Measurements from ENCODE around the gene GRID2.

The GRID2 gene

DNA sequence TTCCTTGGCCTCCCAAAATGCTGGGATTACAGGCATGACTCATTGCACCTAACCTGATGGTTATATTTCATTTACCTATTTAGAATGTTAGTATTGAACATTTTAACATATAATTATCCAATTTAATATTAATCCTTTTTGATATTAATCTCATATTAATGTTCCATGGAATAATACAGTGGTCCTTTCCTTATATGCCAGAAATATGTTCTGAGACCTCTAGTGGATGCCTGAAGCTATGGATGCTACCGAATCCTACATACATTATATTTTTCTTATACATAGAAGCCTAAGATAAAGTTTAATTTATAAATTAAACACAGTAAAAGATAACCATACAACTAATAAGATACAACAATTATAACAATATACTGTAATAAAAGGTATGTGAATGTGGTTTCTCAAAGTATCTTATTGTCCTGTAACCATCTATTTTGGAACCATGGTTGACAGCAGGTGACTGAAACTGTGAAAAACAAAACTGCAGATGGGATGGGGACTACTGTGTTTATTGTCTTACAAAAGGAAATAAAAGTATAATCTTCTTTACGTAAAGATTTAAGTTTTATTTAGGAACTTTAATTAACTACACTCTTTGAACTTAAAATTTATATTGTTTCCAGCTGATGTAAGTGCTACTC is 431.4 kb downstream of the GRID2 start:
- no peak for DNase-seq (ENCODE audit: low spot score)

DNA sequence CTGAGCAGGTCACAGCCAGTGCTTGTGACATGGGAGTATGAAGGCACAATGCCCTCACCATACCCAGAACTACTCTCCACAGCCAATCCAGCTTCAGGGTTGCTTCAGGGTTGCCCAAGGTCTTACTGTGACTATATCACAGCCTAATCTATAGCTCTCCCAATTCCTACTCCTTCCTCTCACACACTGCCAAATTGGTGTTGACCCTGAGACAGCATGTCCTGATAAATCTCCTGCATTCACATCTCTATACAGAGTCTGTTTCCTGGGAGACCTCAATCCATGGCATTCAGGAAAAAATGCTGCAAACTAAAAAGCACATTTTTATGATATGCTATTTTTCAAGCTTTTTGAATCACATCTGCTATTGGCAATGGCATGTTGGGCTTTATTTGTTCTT is 456.7 kb downstream of the GRID2 start:
- DNase-seq (ENCODE audit: low spot score), result no peak

DNA sequence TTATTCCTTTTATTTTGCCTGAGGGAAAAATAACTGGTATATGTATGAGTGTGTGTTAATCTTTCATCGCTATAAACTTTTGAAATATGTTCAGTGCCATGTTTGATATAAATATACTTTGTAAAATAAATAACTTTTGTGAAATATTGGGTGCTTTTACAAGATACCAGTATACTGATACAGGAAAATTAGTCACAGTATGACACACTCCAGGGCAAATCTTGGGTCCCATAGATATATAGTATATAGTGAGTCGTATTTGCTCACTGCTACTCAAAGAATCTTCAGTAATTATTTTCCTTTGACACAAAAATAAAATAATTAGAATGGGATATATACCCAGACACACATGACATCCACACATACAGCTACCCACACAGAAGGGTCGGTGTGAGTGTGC is 472.3 kb downstream of the GRID2 start:
- DNase-seq (ENCODE audit: low spot score), result no peak

DNA sequence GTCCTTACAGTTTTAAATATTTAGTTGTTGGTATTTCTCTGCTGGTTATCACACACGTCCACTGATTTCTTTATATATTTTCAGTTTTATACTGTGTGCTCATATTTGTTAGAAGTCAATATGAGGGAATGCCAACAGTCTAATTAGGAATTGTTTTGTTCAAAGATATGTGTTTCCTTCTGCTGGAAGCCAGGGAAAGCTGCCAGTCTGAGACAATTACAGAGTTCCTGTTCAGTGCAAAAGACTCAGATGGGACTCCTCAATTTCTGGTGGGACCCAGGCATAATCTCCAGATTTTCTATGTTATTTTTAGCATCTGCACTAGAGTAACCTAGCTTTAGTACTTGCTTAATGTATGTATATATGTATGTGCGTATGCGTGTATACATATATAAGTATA is 486.0 kb downstream of the GRID2 start:
- DNase-seq (ENCODE audit: low spot score), result no peak

DNA sequence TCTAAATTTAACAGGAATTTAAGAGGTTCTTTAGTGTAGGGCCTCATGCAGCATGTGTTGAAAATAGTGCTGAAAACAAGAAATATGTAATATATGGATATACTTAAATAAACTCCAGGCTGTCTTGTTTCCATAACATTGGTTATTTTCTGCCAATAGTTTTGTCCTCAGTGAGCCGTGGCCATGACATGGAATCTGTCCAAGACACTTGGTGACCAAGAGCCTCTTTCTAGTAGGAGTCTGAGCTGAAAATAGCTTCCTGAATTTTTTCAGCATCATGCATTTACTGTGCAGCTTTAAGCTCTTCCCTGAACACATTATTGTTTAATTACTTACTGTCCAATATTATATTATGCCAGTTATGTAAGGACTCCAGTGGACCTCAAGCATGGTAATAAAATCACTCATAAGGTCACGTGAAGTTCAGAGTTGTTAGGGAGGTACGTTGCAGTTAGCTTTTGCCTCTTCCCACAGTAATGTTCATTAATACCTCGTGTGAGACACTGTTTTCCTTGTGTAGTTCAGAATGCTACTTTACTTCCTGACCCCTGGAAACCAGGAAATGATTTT is 488.2 kb downstream of the GRID2 start:
- no peak for DNase-seq (ENCODE audit: low spot score)

DNA sequence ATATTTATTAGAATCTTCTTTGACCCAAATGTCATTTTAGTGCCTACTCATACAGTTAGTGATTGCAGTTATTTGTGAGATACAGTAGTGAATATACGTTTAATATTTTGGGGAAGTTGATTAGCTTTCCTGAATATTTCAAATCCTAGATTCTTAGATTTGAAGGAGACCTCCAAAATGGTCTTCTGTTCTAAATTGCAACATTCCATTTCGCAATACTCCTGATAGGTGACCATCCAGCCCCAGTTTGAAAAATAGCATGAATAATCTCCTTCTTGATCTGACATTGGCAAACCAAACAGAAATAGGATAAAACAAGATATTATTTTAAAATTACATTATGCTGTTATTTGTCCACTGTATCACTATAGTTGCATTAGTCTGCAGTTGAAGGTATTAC is 505.6 kb downstream of the GRID2 start:
- DNase-seq (ENCODE audit: low spot score), result no peak

DNA sequence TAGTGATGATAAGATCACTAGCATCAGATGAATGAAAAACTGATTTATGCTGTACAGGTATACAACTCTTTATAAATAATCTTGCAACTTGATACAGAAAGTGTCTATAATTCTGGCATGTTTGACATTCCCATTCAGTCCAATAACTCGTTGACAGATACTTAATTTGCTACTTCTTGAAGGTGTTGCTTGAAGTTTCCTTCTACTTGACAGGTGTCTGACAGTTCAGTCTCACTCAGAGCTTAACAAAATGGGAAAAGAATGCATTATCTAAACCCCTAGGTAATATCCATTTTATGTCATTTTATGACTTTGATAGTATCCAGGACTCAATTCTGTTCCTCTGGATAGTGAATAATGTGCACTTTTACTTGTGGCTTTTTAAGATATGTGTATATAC is 508.9 kb downstream of the GRID2 start:
- no peak for DNase-seq (ENCODE audit: low spot score)

DNA sequence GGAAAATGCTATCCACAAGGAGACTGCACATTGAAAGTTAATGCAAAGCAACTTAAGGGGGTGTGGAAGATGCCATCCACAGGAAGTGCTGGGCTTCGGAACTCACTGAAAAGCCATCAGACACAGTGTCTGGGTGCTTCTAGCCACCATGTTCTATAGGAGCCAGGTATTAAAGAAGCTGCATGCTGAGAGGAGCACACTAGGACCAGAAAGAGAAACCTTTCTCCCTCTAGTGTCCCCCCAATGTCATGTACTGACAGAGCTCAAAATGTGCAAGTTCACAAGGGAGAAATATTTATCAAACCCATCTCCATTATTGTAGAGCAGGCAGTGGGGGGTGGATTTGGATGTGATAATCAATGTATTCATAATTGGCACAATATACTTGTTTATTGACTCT is 510.9 kb downstream of the GRID2 start:
- no peak for DNase-seq (ENCODE audit: low spot score)

DNA sequence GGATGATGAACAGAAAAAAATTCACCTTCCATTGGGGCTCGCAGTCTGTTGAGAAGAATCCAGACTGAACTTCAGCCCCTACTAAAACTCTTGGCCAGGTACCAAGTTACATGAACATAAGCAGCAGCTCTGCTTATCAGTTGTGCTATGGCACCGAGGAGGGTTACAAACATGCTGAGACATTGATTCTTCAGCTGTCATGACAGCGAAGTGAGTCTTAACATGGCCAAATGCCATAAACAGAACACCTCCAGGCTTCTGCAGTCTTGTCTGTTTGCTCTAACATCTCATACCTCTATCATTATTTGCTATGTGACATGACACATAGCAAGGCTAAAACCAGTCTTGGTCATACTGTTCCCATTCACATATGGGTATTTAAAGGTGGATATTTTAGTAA is 521.5 kb downstream of the GRID2 start:
- DNase-seq (ENCODE audit: low spot score), result no peak

DNA sequence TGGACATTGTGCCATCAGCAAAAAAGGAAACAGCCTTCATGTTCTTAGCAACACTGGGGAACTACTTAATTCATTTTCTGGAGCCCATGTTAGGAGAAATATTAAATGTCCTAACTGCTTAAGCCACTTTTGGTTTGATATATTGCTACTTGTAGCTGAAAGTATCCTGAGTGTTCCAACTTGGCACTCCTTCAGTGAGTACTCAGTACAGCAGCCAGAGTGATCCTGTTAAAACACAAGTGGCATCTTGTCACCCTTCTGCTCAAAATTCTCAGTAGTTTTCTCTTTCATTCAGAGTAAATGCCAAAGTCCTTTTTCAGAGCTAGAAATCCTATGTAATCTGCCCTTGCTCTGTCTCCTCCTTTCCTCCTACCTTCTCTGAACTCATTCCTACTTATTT is 522.0 kb downstream of the GRID2 start:
- DNase-seq (ENCODE audit: low spot score), result no peak

DNA sequence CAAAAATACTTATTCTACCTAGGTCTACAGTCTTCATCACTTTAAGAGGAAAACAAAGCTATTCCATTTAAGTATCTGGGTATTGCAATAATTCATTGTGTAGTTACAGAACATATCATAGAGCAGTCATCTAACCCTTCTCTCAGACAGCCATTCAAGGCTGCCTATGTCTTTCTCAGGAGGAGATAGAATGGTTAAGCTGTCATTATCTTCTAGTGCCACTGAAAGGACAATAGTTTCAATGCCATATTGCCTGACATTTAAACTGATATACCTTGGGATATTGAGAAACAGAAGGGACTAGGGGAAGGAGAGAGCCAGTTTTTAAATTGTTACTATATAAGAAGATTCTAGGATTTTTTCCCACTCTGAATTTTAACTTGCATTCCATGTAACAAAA is 527.0 kb downstream of the GRID2 start:
- DNase-seq (ENCODE audit: low spot score), result no peak

DNA sequence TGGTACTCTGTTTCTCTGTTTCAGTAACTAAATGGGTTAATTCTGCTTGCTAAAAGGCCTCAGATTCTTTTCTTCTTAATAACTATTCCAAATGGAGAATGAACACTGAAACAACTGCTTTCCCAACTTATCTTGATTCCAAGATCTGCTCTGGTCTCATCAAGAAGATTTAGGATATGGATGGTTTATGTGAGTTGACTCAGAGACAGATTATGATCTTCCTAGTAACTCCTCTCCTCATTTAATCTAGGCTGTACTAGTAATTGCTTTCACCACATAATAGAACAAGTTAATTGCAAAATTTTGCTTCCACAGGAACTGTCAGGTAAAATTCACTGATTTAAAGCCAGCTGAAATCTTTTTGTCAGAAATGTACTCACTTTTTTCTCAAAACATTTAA is 537.1 kb downstream of the GRID2 start:
- no peak for DNase-seq (ENCODE audit: low spot score)

DNA sequence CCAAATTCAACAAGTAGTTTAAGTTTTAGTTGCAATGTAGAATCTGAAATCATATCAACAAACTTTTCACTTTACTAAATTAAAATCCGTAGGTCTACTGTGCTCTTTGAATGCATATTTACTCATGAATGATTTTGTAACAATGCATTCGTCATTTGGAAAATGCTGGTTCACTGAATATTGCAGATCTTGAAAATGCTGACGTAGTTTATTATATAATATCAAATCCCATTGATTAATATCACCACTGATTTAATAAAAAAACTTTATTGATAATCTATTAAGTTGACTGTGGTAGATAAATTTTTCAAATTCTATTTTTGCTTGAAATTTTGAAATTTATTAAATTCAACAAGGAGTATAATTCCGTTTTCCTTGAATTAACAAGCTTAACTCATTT is 540.0 kb downstream of the GRID2 start:
- no peak for DNase-seq (ENCODE audit: low spot score)

DNA sequence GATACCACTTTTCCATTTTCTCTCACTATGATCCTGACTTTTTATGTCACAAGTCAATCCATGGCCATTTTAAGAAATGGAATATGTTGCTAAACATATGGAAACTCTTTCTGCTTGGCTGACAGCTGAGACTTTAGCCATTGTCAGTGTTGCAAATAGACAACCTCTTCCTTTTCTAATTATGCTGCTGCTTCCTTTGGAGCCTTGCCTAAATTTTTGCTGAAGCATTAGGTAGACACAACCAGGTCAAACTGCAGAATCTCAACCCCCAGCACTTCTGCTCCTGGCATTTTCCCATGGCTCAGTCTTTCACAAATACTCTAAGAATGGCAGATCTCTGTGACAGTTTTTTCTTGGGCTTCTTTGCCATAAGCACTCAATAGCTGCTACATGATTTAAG is 543.3 kb downstream of the GRID2 start:
- DNase-seq (ENCODE audit: low spot score), result no peak

DNA sequence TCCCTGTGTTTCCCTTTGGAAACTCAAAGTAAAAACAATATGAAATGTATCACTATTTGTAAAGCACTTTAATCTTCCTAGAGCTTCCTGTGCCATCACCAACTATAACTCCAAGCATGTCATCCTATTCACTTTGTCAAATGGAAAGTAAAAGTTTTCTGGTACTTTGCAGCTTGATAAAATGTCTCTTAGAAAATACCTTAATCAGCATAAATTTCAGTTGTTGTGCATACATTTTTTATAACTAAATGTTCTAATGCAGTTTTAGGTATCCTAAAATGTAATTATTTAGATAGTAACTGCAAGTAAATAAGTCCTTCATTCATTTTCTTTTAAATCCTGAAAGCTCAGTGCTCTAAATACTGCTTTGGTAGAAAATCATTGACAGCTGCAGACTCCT is 558.7 kb downstream of the GRID2 start:
- no peak for DNase-seq (ENCODE audit: low spot score)

DNA sequence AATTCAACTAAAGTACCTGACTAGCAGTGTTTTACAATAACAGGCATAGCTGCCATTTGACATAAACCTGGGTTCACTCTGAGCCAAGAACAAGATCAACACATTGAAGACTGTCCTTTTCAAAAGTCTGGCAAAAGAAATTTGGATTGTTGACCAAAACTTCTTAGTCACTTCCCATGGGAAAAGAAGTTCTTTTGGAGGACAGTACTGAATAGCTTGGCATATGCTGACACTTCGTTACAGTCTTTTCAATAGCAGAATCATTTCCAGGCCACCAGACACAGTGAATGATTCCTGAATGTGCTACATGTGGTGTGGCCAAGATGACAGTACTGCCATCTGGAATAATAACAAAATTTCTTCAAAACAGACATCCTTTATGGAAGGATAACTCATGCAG is 560.3 kb downstream of the GRID2 start:
- DNase-seq (ENCODE audit: low spot score), result no peak

DNA sequence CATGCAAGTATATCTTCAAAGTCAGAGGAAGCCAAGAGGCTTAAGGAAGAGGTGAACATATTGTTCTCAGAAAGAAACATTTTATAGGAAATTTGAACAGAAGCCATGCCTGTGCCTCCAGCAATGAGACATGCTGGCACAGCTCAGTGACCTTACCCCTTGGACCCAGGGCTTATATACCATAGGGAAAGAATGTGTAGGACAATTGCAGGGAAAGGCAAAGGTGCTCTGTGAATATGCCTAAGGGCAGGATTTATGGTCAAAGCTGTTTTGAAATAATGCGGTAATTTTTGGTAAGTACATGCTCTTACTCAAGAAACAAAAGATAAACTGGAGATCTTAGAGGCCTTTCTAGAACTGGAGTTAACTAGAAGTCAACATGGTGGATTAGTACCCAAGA is 568.8 kb downstream of the GRID2 start:
- no peak for DNase-seq (ENCODE audit: low spot score)

DNA sequence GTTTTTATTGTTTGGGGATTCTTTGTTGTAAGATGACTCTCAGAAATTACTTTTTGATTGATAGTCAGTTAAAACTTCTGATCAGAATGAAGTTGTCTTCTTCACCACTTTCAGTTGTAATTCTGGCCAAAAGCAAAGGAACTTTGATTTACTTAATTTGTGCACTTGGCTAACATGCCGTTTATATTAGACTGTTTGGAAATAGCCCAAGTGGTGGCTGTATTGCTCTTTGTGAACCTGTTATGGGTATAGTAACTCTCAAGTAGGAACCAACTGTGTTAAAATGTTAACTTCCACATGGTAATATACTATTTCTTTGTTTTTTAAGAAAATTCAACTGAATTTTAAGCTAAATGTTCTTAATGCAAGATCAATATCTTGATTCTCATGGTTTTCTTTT is 581.9 kb downstream of the GRID2 start:
- DNase-seq (ENCODE audit: low spot score), result no peak

DNA sequence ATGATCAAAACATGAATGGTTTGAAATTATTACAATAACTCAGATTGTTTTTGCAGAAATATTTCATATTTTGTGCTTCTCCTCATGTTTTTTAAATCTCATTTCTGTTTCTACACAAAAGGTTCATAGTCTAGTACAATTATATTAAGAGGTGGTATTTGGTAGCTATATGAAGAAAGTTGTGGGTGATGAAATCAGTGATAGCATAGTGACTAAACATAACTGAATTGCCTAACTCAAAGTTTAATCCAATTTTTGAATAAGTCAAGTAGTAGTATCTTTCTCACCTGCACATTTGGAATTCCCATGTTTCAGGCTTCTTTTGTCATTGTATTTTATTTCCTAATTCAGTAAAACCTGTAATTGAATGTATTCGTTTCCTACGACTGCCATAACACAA is 648.7 kb downstream of the GRID2 start:
- no peak for DNase-seq (ENCODE audit: low spot score)

DNA sequence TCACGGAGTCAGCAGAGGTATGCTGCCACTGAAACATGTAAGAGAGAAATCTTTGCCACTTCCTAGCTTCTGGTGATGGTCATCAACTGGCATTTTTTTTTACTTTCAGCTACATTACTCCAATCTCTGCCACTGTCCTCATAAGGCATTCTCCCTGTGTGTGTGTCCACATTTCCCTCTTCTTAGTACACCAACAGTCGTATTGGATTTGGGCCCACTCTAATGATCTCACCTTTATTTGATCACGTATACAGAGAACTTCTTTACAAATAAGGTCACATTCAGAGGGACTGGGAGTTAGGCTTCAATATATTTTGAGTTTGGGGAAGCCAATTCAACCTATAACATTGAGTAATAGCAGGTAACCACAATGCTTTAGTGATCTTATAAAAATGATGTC is 649.1 kb downstream of the GRID2 start:
- DNase-seq (ENCODE audit: low spot score), result no peak

DNA sequence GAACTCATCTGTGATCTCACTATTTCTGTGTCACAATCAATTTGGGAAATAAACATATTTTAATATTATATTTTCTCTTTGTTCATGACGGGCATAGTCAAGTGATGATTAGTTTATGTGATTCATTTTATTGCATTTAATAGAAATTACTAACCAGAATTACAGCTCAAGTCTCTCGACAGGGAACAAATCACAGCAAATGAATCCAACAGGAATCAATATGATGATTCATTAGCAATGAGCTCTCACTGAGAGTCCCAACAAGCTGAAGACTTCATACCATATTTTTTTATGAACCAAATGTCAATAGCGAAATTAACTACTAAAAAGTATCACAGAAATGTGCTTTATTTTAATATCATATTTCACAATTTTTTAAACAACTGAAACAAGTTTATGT is 649.7 kb downstream of the GRID2 start:
- no peak for DNase-seq (ENCODE audit: low spot score)

DNA sequence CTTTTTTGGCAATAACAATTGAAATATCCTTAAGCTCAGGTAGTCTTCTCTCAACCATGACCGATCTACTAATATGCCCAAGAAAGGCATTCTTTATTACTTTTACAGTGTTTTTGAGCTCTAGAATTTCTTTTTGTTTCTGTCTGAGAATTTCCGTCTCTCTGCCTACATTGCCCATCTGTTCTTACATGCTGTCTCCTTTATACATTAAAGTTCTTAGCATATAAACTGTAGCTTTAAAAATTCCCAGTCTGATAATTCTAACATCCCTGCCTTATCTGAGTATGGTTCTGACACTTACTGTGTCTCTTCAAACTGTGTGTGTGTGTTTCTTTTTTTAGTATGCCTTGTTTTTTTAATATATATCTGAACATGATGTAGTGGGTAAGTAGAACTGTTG is 658.1 kb downstream of the GRID2 start:
- no peak for DNase-seq (ENCODE audit: low spot score)

DNA sequence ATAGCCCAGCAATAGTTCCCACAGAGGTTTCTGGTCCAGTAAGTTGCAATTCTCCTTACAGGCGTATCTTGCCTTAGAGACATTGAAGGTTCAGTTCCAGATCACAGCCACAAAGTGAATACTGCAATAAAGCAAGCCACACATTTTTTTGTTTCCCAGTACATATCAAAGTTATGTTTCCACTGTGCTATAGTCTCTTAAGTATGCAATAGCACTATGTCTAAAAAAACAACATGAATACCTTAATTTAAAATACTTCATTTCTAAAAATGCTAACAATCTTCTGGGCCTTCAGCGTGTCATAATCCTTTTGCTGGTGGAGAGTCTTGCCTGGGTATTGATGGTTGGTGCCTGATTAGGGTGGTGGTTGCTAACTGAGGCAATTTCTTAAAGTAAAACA is 659.1 kb downstream of the GRID2 start:
- DNase-seq (ENCODE audit: low spot score), result no peak

DNA sequence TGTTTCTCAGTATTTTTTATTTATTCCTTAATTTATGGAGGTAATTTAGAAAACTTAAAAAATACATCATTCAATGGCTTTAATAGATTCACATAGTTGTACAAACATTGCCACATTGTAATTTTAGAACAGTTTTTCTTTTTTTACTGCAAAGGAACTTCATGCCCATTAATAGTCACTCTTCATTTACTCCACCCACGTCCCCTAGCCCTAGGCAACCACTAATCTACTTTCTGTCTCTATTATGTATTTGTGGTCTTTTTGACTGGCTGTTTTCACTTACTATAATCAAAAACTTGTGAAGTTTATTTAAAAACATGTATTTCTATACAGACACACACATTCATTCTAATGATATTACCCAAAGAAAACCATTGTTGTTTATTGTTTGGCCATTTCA is 664.8 kb downstream of the GRID2 start:
- DNase-seq (ENCODE audit: low spot score), result no peak

DNA sequence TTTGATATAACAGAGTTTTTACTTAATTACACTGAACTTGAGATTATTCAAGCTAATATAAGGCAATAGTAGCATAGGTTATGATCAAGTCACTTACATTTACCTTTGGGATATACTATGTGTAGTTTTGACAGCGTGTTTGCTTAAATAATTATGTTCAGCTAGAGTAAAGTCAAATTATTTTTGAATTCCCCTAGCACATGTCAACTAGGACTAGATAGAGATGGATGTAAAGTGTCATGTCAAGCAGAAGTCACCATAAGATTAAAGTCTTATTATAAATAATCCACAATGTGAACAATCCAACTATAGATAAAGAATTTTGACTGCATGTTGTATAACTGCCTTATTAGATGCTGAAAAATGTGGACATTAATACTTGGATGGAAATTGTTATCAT is 665.2 kb downstream of the GRID2 start:
- DNase-seq (ENCODE audit: low spot score), result no peak
